Thymus (tissue), 11 donors: ENCODE measurements around the gene SEC63. TPM values are rescaled to one million over a fixed set of nuclear protein-coding genes. Genes with fewer than 3 reads are reported as not detected.
"Not testable (repeated sequence)": the region's sequence is repeated elsewhere in the genome, so short reads cannot be mapped to it uniquely, and the experiment has no call there.

Source experiments
- DNase-seq, 9 donors: peaks; one replicate each; pipeline ENCODE4 v3.0.0-alpha.2; 2013; ENCODE audit warnings: low spot score in 9 of 9, low read depth in 6 of 9, missing footprints in 1 of 9
- H3K27ac ChIP-seq, 2 donors: one replicate each; pipeline ENCODE4 v1.5.1; 2013; ENCODE audit warnings: control low read depth in 1 of 2, low read depth in 1 of 2, low read length in 1 of 2, mild to moderate bottlenecking in 1 of 2, moderate library complexity in 1 of 2
- H3K27me3 ChIP-seq, 2 donors: one replicate each; pipeline ENCODE4 v1.5.1; 2013; ENCODE audit warnings: low read length in 1 of 2; ENCODE audit not compliant: control insufficient read depth in 2 of 2, insufficient read depth in 1 of 2
- H3K36me3 ChIP-seq, 2 donors: one replicate each; pipeline ENCODE4 v1.5.1; 2013; ENCODE audit warnings: low read length in 1 of 2, mild to moderate bottlenecking in 1 of 2, moderate library complexity in 1 of 2; ENCODE audit not compliant: control insufficient read depth in 2 of 2, insufficient read depth in 2 of 2
- H3K4me1 ChIP-seq, 2 donors: one replicate each; pipeline ENCODE4 v1.5.1; 2013; ENCODE audit warnings: low read length in 2 of 2; ENCODE audit not compliant: control insufficient read depth in 2 of 2, insufficient read depth in 2 of 2
- H3K4me3 ChIP-seq, 2 donors: one replicate each; pipeline ENCODE4 v1.5.1; 2013; ENCODE audit warnings: low read length in 2 of 2, control low read depth in 1 of 2, mild to moderate bottlenecking in 1 of 2
- H3K9me3 ChIP-seq, 2 donors: one replicate each; pipeline ENCODE4 v1.5.1; 2013; ENCODE audit warnings: low read length in 1 of 2, mild to moderate bottlenecking in 1 of 2; ENCODE audit not compliant: control insufficient read depth in 2 of 2, insufficient read depth in 1 of 2
- WGBS: extraction: QIAGEN DNeasy Blood & Tissue Kit; methylation state at CpG from one replicate; pipeline ENCODE4 v1.1.7; 2013; 5-methylcytosine and 5-hydroxymethylcytosine counted together
- polyA plus RNA-seq: library from polyadenylated mRNA; stranded (reverse); fragments of 200-250 nt; gene quantifications from one replicate; pipeline ENCODE4 v1.2.3, GENCODE V29; 2013
- total RNA-seq: library from RNA; stranded (reverse); fragments of 120-200 nt; gene quantifications from one replicate; pipeline ENCODE4 v1.2.4, GENCODE V29; 2013
- donor health status: healthy.

Gene SEC63
- total and polyA plus RNA-seq, 2 donors = 10.2 to 50.6 TPM

GRCh38 chr6:107991772-107992550, 34.0 kb upstream of the SEC63 start:
- Histone ChIP-seq H3K27ac (no peak overlapping the region), H3K4me1 (no peaks in the 10 kb centered on the region), H3K9me3 (no peaks in the 10 kb centered on the region), H3K27me3 (no peaks in the 10 kb centered on the region), H3K4me3 (no peak overlapping the region), H3K36me3 (no peaks in the 10 kb centered on the region)
- WGBS = 92% methylated on average over 9 of the region's 9 CpGs
- DNase-seq = no peak

- no peak overlapping the region for H3K4me3 ChIP-seq
- H3K4me1 ChIP-seq = no peaks in the 10 kb centered on the region
- no peak overlapping the region for H3K27ac ChIP-seq
- H3K36me3 ChIP-seq = no peaks in the 10 kb centered on the region
- H3K9me3 ChIP-seq = no peaks in the 10 kb centered on the region
- 78% methylated on average over 4 of the region's 4 CpGs for WGBS
- H3K27me3 ChIP-seq = no peaks in the 10 kb centered on the region
- no peak for DNase-seq
These were observed 33.1 kb upstream of the SEC63 start for GRCh38 chr6:107991061-107991460.

GRCh38 chr6:107990587-107990986, 32.6 kb upstream of the SEC63 start:
- H3K36me3 ChIP-seq, H3K4me1 ChIP-seq, H3K27me3 ChIP-seq, H3K4me3 ChIP-seq, H3K27ac ChIP-seq, DNase-seq, H3K9me3 ChIP-seq: not testable (repeated sequence)
- WGBS = 91% methylated on average over 8 of the region's 8 CpGs

GRCh38 chr6:107989166-107990094, 31.4 kb upstream of the SEC63 start:
- Histone ChIP-seq H3K27ac (no peak overlapping the region), H3K27me3 (no peaks in the 10 kb centered on the region), H3K9me3 (no peaks in the 10 kb centered on the region), H3K4me1 (no peaks in the 10 kb centered on the region), H3K4me3 (no peak overlapping the region), H3K36me3 (no peaks in the 10 kb centered on the region)
- DNase-seq = no peak
- 78% methylated on average over 6 of the region's 6 CpGs for WGBS

GRCh38 chr6:107988570-107988969, 30.6 kb upstream of the SEC63 start:
- Histone ChIP-seq H3K4me3 (no peak overlapping the region), H3K9me3 (no peaks in the 10 kb centered on the region), H3K36me3 (no peaks in the 10 kb centered on the region), H3K4me1 (no peaks in the 10 kb centered on the region), H3K27me3 (no peaks in the 10 kb centered on the region), H3K27ac (no peak overlapping the region)
- WGBS = 95% methylated on average over 3 of the region's 3 CpGs
- DNase-seq = no peak

- 98% methylated on average over 3 of the region's 3 CpGs for WGBS
- no peaks in the 10 kb centered on the region for H3K4me1 ChIP-seq
These were observed 29.8 kb upstream of the SEC63 start for GRCh38 chr6:107987805-107988204.

GRCh38 chr6:107985701-107986100, 27.7 kb upstream of the SEC63 start:
- Histone ChIP-seq H3K27ac (no peak overlapping the region), H3K9me3 (no peaks in the 10 kb centered on the region), H3K4me3 (no peak overlapping the region), H3K36me3 (no peaks in the 10 kb centered on the region), H3K4me1 (no peaks in the 10 kb centered on the region), H3K27me3 (no peaks in the 10 kb centered on the region)
- no peak for DNase-seq
- WGBS = 89% methylated on average over 14 of the region's 14 CpGs

More at GRCh38 chr6:107987805-107988204, 29.8 kb upstream of the SEC63 start:
- no peaks in the 10 kb centered on the region for H3K27me3 ChIP-seq
- DNase-seq = no peak
- H3K36me3 ChIP-seq = no peaks in the 10 kb centered on the region
- no peak overlapping the region for H3K4me3 ChIP-seq
- no peaks in the 10 kb centered on the region for H3K9me3 ChIP-seq
- H3K27ac ChIP-seq = no peak overlapping the region

- Histone ChIP-seq H3K9me3 (no peaks in the 10 kb centered on the region), H3K4me1 (no peaks in the 10 kb centered on the region), H3K4me3 (no peak overlapping the region), H3K27me3 (no peaks in the 10 kb centered on the region), H3K36me3 (no peaks in the 10 kb centered on the region), H3K27ac (no peak overlapping the region)
- 97% methylated on average over 4 of the region's 4 CpGs for WGBS
- no peak for DNase-seq
These were observed 25.8 kb upstream of the SEC63 start for GRCh38 chr6:107983811-107984210.

GRCh38 chr6:107982486-107982885, 24.5 kb upstream of the SEC63 start:
- no peak for DNase-seq
- no peak overlapping the region for H3K4me3 ChIP-seq
- H3K9me3 ChIP-seq = no peaks in the 10 kb centered on the region
- WGBS = 94% methylated on average over 1 of the region's 1 CpG
- H3K27me3 ChIP-seq = no peaks in the 10 kb centered on the region
- H3K4me1 ChIP-seq = no peaks in the 10 kb centered on the region
- no peak overlapping the region for H3K27ac ChIP-seq
- no peaks in the 10 kb centered on the region for H3K36me3 ChIP-seq
